Keratinocyte (primary cell): ENCODE measurements around the gene BASP1.

Experiments used
- CTCF ChIP-seq, 3 experiments: IDR thresholded peaks in 1 of 3; conservative IDR thresholded peaks in 1 of 3; optimal IDR thresholded peaks in 1 of 3; 2 replicates in 2 of 3; 3 replicates in 1 of 3; pipeline versions ENCODE3 to v1.5.1; 2011; ENCODE audit warnings: low read length in 3 of 3, mild to moderate bottlenecking in 3 of 3, moderate library complexity in 2 of 3, control low read depth in 1 of 3, inconsistent platforms in 1 of 3; ENCODE audit not compliant: insufficient read depth in 2 of 3; ENCODE audit errors: extremely low read depth in 1 of 3
- EZH2 ChIP-seq: IDR thresholded peaks from one replicate; pipeline ENCODE4 v1.6.1; 2012; ENCODE audit warnings: inconsistent platforms, mild to moderate bottlenecking, low read length, moderate library complexity

GRCh38 chr5:17196697-17197096, 20.7 kb upstream of the BASP1 start:
- no peak for TF ChIP-seq CTCF (optimal IDR thresholded peaks at IDR 0.05 in 1 of 3, IDR thresholded peaks at IDR 0.05 in 1 of 3, conservative IDR thresholded peaks at IDR 0.05 in 1 of 3; ENCODE audit: extremely low read depth in 1 of 3, insufficient read depth in 2 of 3, low read length in 3 of 3)
- no peak for TF ChIP-seq EZH2
